HepG2 (cell line): ENCODE results near the gene POP5. TPM values are rescaled to one million over a fixed set of nuclear protein-coding genes. Genes with fewer than 3 reads are reported as not detected.

Experiments
- MYC ChIP-seq: sonication (generic); formaldehyde crosslinking; IDR thresholded peaks from 2 replicates; pipeline ENCODE4 v1.9.0; 2021; ENCODE audit warnings: missing genetic modification reagents, borderline replicate concordance
- NFE2L2 ChIP-seq: fragments of 150-350 bp; IDR thresholded peaks from 2 replicates; pipeline ENCODE4 v1.6.1; 2014; ENCODE audit warnings: low read length
- NFRKB ChIP-seq: fragments of 450-650 bp; IDR thresholded peaks from 2 replicates; pipeline ENCODE4 v1.6.1; 2017
- REXO4 ChIP-seq: sonication (generic); formaldehyde crosslinking; IDR thresholded peaks from 2 replicates; pipeline ENCODE4 v1.8.0; 2022; ENCODE audit warnings: missing genetic modification reagents, mild to moderate bottlenecking, borderline replicate concordance
- SNAI1 ChIP-seq: sonication (generic); formaldehyde crosslinking; IDR thresholded peaks from 2 replicates; pipeline ENCODE4 v1.5.0; 2020; ENCODE audit warnings: mild to moderate bottlenecking, missing genetic modification reagents, borderline replicate concordance
- STAT5B ChIP-seq: sonication (generic); formaldehyde crosslinking; IDR thresholded peaks from 2 replicates; pipeline ENCODE4 v1.4.0; 2020; ENCODE audit warnings: missing genetic modification reagents
- U2AF2 ChIP-seq: fragments of 200-400 bp; formaldehyde crosslinking; IDR thresholded peaks from 2 replicates; pipeline ENCODE4 v1.6.1; 2017; ENCODE audit warnings: low read depth, mild to moderate bottlenecking, low read length
- ZNF263 ChIP-seq: sonication (generic); formaldehyde crosslinking; IDR thresholded peaks from 2 replicates; pipeline ENCODE4 v1.4.0; 2020; ENCODE audit warnings: missing genetic modification reagents
- ZNF451 ChIP-seq: sonication (generic); formaldehyde crosslinking; IDR thresholded peaks from 2 replicates; pipeline ENCODE4 v1.5.0; 2020; ENCODE audit warnings: mild to moderate bottlenecking, missing genetic modification reagents
- ZNF563 ChIP-seq: sonication (generic); formaldehyde crosslinking; IDR thresholded peaks from 2 replicates; pipeline ENCODE4 v1.8.0; 2022; ENCODE audit warnings: mild to moderate bottlenecking, moderate library complexity, missing genetic modification reagents
- ZNF782 ChIP-seq: sonication (generic); formaldehyde crosslinking; IDR thresholded peaks from 2 replicates; pipeline ENCODE4 v1.4.0; 2020; ENCODE audit warnings: missing genetic modification reagents, mild to moderate bottlenecking, borderline replicate concordance
- polyA plus RNA-seq, 8 experiments: library from polyadenylated mRNA; depleted of rRNA in 3 of 8; stranded (reverse) in 7 of 8; unstranded in 1 of 8; fragments of >200 nt; fragmentation: Illumina TruSeq in 4 of 8; extraction: Trizol in 4 of 8; gene quantifications; 2 replicates each; pipeline versions ENCODE4 v1.2.1 to v1.2.3, GENCODE V29; 2011 to 2016; ENCODE audit warnings: low read depth in 4 of 8, missing spikeins in 1 of 8, mixed read lengths in 1 of 8; ENCODE audit not compliant: insufficient read depth in 1 of 8
- total RNA-seq, 5 experiments: library from RNA; depleted of rRNA; stranded (reverse); fragments of >200 nt; fragmentation: Illumina TruSeq; extraction: Trizol; gene quantifications; 2 replicates each; pipeline ENCODE4 v1.2.3, GENCODE V29; 2016; ENCODE audit warnings: low read depth in 1 of 5
- TF ChIP-seq, protein P1 (sequence below): sonication (generic); formaldehyde crosslinking; IDR thresholded peaks from 2 replicates; pipeline ENCODE4 v1.9.0; 2022; ENCODE audit warnings: missing genetic modification reagents, mild to moderate bottlenecking, borderline replicate concordance
- TF ChIP-seq, protein P2 (sequence below), 2 experiments: fragments of 450-650 bp in 1 of 2; sonication (generic) in 1 of 2; formaldehyde crosslinking; IDR thresholded peaks; 2 replicates each; pipeline versions ENCODE4 v1.5.0 to v1.8.0; 2020 to 2022; ENCODE audit warnings: mild to moderate bottlenecking in 1 of 2, missing genetic modification reagents in 1 of 2
- TF ChIP-seq, protein P3 (sequence below): sonication (generic); formaldehyde crosslinking; IDR thresholded peaks from 2 replicates; pipeline ENCODE4 v1.4.0; 2020; ENCODE audit warnings: low read depth, mild to moderate bottlenecking, missing genetic modification reagents
- TF ChIP-seq, protein P4 (sequence below): sonication (generic); formaldehyde crosslinking; IDR thresholded peaks from 2 replicates; pipeline ENCODE4 v1.4.0; 2020; ENCODE audit warnings: missing genetic modification reagents
- TF ChIP-seq, protein P5 (sequence below): sonication (generic); formaldehyde crosslinking; IDR thresholded peaks from 2 replicates; pipeline ENCODE4 v1.5.1; 2020; ENCODE audit warnings: mild to moderate bottlenecking, missing genetic modification reagents, moderate library complexity
- TF ChIP-seq, protein P6 (sequence below): IDR thresholded peaks from 2 replicates; pipeline ENCODE4 v1.6.1; 2012; ENCODE audit warnings: low read depth, low read length, improper control_type of control experiment

The POP5 gene
- total and polyA plus RNA-seq, 2 of the 13 experiments (the other 11 are each of a cell fraction or from before 2014, with no cell fraction given) = 45.6 to 61.3 TPM

DNA sequence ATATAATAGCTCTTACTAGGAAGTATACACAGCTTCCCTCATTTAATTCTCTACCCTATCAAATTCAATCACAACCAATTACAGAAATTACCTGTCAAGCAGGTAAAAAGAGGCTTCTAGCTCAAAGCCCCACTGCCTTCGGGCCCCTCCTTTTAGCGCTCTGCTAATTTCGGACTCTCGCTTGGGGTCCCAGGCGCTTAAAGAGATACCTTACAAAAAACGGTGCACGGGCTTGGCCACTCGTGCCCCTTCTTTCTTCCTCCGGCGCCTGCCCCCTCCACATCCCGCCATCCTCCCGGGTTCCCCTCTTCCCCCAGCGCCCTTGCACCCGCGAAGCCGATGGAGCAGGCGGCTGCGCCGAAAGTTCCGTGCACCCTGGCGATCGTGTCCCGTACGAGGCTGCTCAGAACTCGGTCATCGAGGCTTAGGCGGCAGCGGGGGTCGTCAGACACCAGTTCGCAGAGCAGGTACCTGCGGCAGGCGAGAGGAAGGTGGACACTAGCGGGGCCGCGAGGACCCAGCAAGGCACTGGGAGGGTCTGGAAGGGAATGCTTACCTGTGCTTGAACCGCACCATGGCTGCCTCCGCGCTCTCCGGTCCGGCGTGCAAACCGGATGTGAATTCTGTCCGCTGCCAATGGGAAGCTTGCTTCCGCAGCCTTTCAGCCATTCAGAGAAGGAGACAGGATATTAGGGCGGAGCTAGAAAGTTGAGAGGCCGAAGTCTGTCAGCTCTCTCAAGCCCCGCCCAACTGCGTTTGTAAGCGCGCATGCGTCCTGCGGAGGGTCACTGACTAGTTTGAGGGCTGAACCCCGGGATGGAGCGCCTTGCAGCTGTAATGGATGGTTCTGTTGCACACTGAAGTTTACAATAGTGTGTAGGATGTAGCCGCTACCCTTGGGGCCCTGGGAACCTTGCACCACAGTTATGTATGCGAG is at the start of gene POP5 (continued):
- TF ChIP-seq ZNF263 (CRISPR knock-in tag) (0 out of 2 replicates have a peak, but pooled peaks have one; percentile 37), REXO4 (CRISPR knock-in tag) (no peak), STAT5B (CRISPR knock-in tag) (no peak), ZNF782 (no peak; the same call in 1 of the 2 replicates), SNAI1 (CRISPR knock-in tag) (no peak), U2AF2 (no peak), ZNF563 (0 out of 2 replicates have a peak, but pooled peaks have one; percentile 46), ZNF451 (no peak), NFRKB (no peak), NFE2L2 (no peak), MYC (CRISPR knock-in tag) (peak; percentile 80; the same call in 1 of the 2 replicates)
- TF ChIP-seq, protein P1, sequence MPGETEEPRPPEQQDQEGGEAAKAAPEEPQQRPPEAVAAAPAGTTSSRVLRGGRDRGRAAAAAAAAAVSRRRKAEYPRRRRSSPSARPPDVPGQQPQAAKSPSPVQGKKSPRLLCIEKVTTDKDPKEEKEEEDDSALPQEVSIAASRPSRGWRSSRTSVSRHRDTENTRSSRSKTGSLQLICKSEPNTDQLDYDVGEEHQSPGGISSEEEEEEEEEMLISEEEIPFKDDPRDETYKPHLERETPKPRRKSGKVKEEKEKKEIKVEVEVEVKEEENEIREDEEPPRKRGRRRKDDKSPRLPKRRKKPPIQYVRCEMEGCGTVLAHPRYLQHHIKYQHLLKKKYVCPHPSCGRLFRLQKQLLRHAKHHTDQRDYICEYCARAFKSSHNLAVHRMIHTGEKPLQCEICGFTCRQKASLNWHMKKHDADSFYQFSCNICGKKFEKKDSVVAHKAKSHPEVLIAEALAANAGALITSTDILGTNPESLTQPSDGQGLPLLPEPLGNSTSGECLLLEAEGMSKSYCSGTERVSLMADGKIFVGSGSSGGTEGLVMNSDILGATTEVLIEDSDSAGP (CRISPR knock-in tag) = peak; percentile 94
- TF ChIP-seq, protein P2, sequence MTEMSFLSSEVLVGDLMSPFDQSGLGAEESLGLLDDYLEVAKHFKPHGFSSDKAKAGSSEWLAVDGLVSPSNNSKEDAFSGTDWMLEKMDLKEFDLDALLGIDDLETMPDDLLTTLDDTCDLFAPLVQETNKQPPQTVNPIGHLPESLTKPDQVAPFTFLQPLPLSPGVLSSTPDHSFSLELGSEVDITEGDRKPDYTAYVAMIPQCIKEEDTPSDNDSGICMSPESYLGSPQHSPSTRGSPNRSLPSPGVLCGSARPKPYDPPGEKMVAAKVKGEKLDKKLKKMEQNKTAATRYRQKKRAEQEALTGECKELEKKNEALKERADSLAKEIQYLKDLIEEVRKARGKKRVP (CRISPR knock-in tag; IDR thresholded peaks at IDR 0.05) = no peak
- TF ChIP-seq, protein P3, sequence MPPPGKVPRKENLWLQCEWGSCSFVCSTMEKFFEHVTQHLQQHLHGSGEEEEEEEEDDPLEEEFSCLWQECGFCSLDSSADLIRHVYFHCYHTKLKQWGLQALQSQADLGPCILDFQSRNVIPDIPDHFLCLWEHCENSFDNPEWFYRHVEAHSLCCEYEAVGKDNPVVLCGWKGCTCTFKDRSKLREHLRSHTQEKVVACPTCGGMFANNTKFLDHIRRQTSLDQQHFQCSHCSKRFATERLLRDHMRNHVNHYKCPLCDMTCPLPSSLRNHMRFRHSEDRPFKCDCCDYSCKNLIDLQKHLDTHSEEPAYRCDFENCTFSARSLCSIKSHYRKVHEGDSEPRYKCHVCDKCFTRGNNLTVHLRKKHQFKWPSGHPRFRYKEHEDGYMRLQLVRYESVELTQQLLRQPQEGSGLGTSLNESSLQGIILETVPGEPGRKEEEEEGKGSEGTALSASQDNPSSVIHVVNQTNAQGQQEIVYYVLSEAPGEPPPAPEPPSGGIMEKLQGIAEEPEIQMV = peak; percentile 64; the same call in 1 of the 2 replicates
- TF ChIP-seq, protein P4, sequence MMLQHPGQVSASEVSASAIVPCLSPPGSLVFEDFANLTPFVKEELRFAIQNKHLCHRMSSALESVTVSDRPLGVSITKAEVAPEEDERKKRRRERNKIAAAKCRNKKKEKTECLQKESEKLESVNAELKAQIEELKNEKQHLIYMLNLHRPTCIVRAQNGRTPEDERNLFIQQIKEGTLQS (CRISPR knock-in tag) = no peak
- TF ChIP-seq, protein P5, sequence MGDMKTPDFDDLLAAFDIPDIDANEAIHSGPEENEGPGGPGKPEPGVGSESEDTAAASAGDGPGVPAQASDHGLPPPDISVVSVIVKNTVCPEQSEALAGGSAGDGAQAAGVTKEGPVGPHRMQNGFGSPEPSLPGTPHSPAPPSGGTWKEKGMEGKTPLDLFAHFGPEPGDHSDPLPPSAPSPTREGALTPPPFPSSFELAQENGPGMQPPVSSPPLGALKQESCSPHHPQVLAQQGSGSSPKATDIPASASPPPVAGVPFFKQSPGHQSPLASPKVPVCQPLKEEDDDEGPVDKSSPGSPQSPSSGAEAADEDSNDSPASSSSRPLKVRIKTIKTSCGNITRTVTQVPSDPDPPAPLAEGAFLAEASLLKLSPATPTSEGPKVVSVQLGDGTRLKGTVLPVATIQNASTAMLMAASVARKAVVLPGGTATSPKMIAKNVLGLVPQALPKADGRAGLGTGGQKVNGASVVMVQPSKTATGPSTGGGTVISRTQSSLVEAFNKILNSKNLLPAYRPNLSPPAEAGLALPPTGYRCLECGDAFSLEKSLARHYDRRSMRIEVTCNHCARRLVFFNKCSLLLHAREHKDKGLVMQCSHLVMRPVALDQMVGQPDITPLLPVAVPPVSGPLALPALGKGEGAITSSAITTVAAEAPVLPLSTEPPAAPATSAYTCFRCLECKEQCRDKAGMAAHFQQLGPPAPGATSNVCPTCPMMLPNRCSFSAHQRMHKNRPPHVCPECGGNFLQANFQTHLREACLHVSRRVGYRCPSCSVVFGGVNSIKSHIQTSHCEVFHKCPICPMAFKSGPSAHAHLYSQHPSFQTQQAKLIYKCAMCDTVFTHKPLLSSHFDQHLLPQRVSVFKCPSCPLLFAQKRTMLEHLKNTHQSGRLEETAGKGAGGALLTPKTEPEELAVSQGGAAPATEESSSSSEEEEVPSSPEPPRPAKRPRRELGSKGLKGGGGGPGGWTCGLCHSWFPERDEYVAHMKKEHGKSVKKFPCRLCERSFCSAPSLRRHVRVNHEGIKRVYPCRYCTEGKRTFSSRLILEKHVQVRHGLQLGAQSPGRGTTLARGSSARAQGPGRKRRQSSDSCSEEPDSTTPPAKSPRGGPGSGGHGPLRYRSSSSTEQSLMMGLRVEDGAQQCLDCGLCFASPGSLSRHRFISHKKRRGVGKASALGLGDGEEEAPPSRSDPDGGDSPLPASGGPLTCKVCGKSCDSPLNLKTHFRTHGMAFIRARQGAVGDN = peak; percentile 90
- TF ChIP-seq, protein P6, sequence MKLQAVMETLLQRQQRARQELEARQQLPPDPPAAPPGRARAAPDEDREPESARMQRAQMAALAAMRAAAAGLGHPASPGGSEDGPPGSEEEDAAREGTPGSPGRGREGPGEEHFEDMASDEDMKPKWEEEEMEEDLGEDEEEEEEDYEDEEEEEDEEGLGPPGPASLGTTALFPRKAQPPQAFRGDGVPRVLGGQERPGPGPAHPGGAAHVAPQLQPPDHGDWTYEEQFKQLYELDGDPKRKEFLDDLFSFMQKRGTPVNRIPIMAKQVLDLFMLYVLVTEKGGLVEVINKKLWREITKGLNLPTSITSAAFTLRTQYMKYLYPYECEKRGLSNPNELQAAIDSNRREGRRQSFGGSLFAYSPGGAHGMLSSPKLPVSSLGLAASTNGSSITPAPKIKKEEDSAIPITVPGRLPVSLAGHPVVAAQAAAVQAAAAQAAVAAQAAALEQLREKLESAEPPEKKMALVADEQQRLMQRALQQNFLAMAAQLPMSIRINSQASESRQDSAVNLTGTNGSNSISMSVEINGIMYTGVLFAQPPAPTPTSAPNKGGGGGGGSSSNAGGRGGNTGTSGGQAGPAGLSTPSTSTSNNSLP = no peak
